Activated CD8-positive, alpha-beta memory T cell treated with anti-CD3 and anti-CD28 coated beads for 48 hours (primary cell): ENCODE results near the gene CNOT9.

Experiments used
- DNase-seq, 3 experiments: peaks; one replicate each; pipeline ENCODE4 v3.0.0-alpha.2; 2020; ENCODE audit warnings: low read depth in 2 of 3, low spot score in 2 of 3

The CNOT9 gene

DNA sequence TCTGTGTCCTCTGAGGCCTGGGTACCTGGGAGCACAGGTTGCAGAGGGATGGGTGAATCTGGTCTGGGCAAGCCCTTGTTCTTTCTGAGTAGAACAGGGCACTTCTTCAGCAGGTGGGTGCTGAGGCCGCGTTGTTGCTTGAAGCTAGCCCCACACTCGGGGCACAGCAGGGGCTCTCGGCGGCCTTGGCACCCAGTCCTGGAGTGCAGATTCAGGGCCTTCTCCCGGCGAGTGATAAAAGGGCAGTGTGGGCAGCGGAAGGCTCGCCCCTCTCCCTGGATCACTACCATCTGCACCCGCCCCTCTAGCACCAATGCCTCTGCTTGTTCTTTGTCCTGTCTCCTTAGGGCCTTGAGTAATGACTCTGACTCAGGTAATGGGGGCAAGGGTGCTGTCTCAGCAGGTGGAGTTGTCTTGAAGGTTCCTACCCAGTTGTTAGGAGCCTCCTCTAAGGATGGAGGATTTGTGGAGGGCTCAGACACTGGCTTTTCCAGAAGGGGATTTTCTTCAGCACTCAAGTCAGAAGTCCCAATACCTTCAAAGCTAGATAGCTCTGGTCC lies 75.2 kb downstream of the CNOT9 start:
- DNase-seq, result no peak

DNA sequence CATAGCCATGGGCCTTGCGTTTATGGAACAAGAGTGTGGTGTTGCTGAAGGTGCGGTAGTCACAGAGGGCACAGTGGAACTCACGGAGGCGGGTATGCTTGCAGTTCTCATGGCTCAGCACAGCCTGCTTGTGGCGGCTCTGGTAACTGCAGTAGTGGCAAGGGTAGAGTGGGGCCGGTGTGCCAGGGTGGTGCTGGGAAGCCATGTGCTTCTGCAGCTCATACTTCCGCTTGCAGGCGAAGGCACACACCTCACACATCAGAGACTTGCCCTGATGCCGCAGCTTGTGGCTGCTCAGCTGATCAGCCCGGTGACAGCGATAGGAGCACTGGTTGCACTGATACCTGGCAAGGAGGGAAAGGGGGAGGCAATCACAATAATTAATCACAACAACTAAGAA lies 76.1 kb downstream of the CNOT9 start:
- no peak for DNase-seq

DNA sequence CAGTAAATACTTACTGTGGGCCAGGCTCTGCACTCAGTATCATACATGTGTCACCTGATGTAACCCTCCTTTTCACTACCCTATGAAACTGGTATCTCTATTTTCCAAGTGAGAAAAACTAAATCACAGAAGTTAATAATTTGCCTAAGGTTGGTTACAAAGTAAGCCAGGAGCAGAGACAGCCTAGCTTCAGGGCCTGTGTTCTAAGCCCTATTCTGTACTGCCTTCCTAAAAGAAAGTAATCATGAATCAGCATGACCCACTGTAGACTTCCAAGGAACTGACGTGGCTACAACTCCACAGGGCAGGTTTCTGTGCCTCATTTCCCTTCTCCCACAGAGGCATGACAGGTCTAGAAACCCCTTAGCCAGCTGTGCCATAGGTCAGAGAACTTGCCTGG lies 76.5 kb downstream of the CNOT9 start:
- DNase-seq, result no peak
